HG03108 (cell line): ENCODE results near the gene RPL10.

Source experiments
- ATAC-seq: cut with Tn5 transposase; IDR thresholded peaks from one replicate; pipeline ENCODE4 v1.9.1; 2021; ENCODE audit warnings: moderate library complexity; ENCODE audit not compliant: unreplicated experiment

RPL10 gene

GRCh38 chrX:154397888-154398667 is at the start of gene RPL10:
RPL10 (plus strand) TSS chrX:154398377; CDS start chrX:154398520, 143 bp downstream.
- ATAC-seq: peak; percentile 86

GRCh38 chrX:154348646-154349358 is 49.4 kb upstream of the RPL10 start:
- ATAC-seq: no peak

DNA sequence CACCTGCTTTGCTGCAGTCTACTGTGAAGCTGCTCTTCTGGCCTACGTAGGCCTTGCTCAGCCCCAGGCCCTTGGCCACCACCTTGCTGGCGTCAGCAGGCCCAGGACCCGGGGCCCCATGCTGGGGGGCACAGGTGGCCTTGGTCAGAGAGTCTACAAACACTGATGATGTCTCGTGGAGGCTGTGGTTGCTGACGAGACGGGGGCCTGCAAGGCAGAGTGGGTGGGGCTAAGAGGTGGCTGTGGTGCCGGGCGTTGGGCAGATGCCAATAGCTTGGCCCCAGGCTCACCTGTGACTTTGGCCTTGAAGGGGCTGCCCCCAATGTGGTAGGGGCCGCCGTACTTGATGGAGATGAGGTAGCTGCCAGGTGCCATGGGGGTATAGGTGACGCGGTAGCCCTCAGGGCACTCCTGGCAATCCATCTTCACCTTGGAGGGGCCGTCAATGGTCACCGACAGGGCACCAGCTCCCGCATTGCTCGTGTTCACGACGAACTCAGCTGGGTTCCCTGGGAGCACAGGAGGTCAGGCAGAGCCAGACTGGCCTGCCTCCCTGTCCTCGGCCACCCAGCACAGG is 48.7 kb upstream of the RPL10 start:
- no peak for ATAC-seq

DNA sequence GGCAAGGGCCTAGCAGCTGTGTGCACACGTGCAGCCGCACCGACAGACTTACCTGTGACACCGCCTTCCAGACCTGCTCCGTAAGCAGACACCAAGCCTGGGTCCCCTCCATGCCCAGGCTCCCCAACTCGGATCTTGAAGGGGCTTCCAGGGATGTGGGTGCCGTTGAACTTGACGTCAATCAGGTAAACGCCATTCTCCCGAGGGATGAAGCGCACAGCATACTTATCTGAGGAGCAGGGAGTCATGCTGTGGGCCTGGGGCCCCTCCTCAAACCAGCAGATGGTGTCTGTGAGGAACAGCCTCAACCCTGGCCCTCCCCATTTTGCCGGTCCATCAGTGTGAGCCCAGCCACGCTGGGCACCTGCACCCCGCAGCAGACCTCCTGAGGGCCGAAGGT is 48.2 kb upstream of the RPL10 start:
- no peak for ATAC-seq

DNA sequence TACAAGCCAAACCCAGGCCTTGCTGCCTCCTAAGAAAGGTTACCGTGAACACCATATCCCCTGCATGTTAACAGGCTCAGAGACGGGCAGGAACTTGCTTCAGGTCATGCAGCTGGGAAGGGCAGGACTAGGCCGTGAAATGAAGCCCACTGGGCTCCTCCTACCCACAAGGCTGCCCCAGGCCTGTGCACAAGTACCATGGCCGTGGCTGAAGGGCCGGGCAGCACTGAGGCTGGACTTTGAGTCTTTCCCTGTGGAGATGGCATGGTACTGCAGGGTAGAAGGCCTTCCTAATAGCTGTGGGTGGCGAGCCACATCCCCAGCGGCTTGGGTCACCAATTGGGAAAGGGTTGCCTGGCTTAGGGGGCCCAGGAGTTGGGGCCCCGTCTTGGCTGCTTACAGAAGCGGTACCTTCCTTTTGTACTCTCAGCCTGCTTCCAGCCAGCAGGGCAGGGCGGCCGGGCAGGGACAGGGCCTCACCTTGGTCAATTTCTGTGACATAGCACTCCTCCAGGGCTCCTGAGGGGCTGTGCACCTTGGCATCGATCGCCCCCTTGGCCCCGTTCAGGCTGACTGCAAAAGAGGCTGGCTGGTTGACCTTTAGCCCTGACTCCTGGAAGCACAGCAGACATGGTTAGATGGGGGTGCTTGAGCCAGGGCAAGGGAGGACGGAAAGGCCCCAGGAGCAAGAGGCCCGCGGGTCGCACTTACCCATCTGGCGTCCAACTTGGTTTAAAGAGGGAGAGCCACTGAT is 47.6 kb upstream of the RPL10 start:
- no peak for ATAC-seq

DNA sequence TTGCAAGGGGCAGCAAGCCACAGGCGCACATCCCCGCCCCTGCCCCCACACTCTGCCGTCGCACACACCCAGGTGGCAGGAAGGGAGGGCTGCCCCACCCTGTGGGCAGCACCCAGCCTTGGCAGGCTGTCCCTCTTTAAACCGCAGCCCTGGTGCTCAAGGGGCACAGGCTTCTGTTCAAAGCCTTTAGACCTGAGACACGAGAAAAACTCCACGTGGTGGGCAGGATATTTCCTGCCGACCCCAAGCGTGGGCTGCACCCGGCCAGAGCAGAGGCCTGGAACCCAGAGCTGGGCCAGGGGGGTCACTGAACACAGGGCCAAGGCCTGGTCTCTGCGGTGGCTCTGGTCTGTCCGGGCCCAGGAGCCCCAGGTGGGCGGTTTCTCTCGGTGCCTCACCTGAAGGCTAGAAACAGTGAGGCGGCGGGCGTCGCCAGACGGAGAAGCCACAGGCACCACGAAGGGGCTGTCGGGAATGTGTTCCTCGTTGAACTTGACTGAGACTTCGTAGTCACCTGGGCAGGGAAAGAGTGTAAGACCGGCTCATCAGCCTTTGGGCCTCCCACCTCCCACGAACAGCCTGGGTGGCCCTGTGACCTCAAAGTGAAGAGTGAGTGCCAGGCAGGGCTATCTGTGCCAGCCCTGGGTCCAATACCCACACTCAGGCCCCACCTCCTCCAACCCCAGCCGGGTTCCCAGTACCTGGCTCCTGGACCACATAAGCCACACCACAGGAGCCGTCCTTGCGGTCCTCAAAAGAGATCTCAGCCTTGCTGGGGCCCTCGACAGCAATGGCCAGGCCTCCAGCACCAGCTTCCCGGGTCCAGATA is 46.8 kb upstream of the RPL10 start:
- no peak for ATAC-seq

DNA sequence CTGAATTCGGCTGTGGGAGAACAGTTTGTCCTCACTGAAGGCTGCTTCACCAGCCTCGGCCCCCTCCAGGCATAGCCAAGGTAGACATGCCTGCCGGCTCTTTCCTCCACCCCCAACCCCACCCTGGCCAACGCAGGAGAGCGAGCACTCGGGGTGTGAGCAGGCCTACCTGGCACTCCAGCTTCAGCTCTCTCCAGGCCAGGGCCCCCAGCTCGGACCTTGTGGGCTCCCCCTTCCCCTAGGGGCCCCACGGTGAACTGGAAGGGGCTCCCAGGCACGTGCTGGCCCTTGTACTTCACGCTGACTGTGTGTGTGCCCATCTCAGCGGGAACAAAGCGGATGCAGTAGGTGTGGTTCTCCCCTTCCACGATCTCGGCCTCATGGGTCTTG is 46.2 kb upstream of the RPL10 start:
- no peak for ATAC-seq

GRCh38 chrX:154352466-154352865 is 45.7 kb upstream of the RPL10 start:
- no peak for ATAC-seq

GRCh38 chrX:154353172-154353843 is 44.9 kb upstream of the RPL10 start:
- no peak for ATAC-seq

- no peak for ATAC-seq
Observed at GRCh38 chrX:154354013-154354412, 44.2 kb upstream of the RPL10 start.

GRCh38 chrX:154354516-154354915 is 43.7 kb upstream of the RPL10 start:
- ATAC-seq: no peak

GRCh38 chrX:154355094-154355775 is 42.9 kb upstream of the RPL10 start:
- ATAC-seq: no peak

DNA sequence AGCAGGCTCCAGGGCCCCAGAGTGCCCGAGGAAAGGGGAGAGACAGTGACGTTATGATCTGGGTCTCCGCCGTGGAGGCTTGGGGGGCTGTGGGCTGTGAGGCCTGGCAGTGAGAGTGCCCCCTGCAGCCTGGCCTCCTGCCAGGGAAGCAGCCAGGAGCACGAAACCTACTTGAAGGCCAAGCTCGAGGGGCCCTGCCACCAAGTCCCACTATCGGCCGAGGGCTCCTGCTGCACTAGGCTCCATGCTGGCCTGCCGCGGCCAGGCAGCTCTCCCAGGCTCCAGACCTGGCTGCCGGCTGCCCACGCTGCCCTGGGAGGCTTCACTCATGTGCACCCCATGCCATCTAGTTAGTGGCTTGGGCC is 42.4 kb upstream of the RPL10 start:
- no peak for ATAC-seq

GRCh38 chrX:154356596-154356995 is 41.6 kb upstream of the RPL10 start:
- no peak for ATAC-seq

DNA sequence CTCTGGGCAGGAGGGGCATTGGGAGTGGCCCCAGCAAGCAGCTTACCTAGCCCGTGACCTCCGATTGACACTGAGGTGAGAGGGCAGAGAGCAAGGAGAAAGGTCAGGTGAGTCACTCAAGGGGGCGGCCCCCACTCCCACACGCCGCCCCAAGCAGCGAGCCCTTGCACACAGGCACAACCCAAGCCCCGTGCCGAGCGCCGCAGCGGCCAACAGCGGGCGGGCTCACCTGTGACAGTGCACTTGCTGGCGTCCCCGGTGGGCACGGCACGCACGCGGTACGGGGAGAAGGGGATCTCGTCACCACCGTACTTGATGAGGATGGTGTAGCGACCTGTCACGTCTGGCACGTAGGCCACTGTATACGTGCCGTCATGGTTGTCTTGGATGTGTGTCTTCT is 41.0 kb upstream of the RPL10 start:
- no peak for ATAC-seq

GRCh38 chrX:154358011-154358410 is 40.2 kb upstream of the RPL10 start:
- no peak for ATAC-seq

DNA sequence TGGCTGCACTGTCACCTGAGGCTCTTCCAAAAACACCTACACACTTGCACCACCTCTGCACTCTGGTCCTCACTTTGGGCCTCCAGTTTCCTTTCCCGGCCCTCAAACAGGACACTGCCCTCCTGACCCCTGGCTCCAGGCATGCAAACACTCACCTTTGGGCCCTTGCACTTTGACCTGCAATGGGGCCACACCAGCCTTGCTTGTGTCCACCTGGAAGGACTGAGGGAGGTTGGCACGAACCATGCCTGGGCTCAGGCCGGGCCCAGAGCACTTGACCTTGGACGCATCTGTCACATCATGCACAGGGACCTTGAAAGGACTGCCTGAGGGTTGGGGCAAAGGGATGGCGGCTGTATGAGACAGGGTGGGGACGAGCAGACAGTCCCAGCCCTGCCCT is 39.3 kb upstream of the RPL10 start:
- ATAC-seq: no peak

DNA sequence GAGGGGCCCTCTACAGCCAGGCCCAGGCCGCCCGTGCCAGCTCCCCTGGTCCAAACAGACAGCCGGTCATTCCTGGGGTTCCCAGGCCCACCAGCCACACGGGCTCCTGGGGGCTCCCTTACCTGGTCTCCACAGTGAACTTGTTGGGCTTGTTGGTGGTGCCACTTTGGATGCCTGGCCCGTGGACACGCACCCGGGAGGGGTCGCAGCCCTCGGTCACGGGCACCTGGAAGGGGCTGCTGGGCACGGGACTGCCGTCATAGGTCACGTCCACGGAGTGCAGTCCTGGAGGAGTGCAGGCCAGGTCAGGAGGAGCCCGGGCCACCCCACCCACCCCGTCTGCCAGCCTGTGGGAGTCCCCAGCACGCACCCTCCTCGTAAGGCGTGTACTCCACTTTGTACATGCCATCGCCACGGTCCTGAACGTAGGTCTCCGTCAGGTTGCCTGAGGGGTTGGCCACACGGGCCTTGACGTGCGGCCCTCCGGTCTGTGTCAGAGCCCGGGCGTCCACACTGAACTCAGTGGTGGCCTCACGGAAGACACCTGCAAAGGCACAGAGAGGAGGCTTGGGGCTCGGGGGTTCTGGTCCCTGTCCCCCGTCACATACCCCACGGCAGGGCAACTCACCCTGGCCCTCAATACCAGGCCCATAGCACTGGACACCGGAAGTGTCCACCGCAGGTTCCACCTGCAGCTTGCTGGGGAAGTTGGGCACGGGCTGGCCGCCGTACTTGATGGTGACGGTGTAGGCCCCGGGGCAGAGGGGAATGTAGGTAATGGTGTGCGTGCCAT is 38.6 kb upstream of the RPL10 start:
- no peak for ATAC-seq
